GM12875 (cell line): Measurements from ENCODE around the gene ACYP1.

ENCODE experiments used
- H3K4me3 ChIP-seq: one replicate; pipeline ENCODE4 v1.5.1; 2011; ENCODE audit warnings: low read depth, low read length, control low read depth
- CTCF ChIP-seq: IDR thresholded peaks from 2 replicates; pipeline ENCODE4 v1.5.1; 2011; ENCODE audit warnings: low read depth, mild to moderate bottlenecking, control low read depth, inconsistent platforms, low read length, moderate library complexity, borderline replicate concordance; ENCODE audit not compliant: insufficient read depth

Gene ACYP1

GRCh38 chr14:75084513-75084912 is 20.7 kb upstream of the ACYP1 start:
- TF ChIP-seq CTCF, result no peak

DNA sequence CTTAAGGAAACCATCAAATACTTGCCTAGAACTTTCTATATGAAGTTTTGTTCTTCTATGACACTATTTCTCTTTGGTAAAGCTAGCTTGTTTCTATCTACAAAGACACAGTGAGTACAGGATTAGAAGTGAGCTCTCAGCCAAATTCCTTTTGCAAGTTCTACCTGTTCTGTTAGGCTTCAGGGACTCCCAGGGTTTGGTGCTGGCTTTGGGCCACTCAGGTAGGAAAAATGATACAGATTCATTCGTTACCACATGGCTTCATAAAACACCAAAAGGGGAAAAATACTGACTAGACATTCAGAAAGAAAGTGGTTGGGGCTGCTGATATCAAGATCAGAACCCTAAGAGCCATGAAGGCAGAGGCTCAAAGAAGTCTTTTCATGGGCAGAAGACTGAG is 19.4 kb upstream of the ACYP1 start:
- H3K4me3 ChIP-seq, result no peak overlapping the region
- TF ChIP-seq CTCF, result no peak

More at GRCh38 chr14:75084513-75084912, 20.7 kb upstream of the ACYP1 start:
- no peak overlapping the region for H3K4me3 ChIP-seq

GRCh38 chr14:75081660-75082229 is 17.9 kb upstream of the ACYP1 start:
- TF ChIP-seq CTCF, result no peak
- H3K4me3 ChIP-seq, result no peak overlapping the region

DNA sequence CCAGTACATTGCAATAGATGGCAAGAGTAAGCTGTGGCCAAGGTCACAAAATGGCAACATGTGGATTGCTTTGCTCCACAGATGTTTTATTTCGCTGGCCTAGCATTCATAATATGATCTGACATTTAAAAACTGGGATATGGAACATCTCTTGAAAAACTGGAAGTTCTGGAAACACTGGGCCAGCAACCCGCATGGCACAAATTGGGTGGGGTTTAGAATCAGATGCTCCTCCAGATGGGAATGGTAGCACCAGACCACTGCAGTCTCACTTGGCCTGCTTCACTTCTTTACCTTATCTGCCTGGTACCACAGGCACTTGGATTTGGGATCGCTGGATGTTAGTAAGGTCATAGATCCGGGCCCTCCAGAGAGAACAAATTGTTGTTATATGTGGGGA is 15.7 kb upstream of the ACYP1 start:
- no peak for TF ChIP-seq CTCF
- no peak overlapping the region for H3K4me3 ChIP-seq

DNA sequence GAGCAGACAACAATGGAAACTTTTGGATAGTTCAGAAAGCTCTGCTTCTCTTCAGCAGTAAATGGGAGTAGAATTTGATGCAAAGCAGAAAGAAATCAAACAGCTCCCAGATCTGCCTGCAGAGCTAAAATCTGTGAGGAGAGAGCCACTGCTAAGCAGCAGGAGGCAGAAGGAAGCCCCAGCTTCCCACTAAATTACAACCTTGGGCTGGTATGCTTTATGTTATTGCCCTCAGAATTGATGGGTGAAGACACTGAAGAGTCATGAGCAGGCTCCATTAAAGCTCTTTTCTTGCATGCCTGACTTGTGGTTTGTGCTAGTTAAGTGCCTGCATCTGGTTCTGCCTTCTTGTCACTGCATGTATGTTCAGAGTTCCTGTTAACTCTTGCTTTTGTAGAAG is 14.0 kb upstream of the ACYP1 start:
- no peak for TF ChIP-seq CTCF
- H3K4me3 ChIP-seq, result no peak overlapping the region

- no peak overlapping the region for H3K4me3 ChIP-seq
- no peak for TF ChIP-seq CTCF
These were observed 6.6 kb upstream of the ACYP1 start for GRCh38 chr14:75070383-75070782.

DNA sequence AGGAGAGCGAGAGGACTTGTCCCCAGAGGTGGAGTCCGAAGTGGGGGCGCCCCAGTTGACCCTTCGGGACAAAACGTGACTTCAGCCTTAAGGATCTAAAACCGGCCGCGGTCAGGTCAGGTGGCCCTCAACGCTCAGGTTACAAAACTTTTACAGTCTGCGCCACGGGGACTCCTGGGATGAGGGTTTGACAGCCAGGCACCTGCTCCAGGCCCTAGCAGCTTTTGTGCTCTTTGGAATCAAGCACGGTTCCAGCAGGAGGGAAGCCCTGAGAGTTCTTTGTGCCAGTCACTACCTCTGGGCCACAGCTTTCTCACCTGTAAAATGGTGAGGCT is 6.0 kb upstream of the ACYP1 start:
- TF ChIP-seq CTCF, result no peak
- peak overlapping the region; percentile 69 for H3K4me3 ChIP-seq
